PC-9 (cell line): ENCODE data around the gene SPAG7. TPM values are rescaled to one million over a fixed set of nuclear protein-coding genes. Genes with fewer than 3 reads are reported as not detected.

Experiments
- BruUV-seq: library from RNA; stranded (reverse); fragments of 400-500 nt; replicated peaks from 2 replicates; lab custom pipeline; 2021; lab: Mats Ljungman, UMichigan
- CTCF ChIA-PET: fragments of 300-600 bp; sonication (Branson Sonifier 250); formaldehyde crosslinking; loops from one replicate; lab custom pipeline; 2022; ENCODE audit warnings: antibody characterized with exemption; lab: Charles Lee
- POLR2A ChIA-PET: fragments of 300-600 bp; sonication (Branson Sonifier 250); formaldehyde crosslinking; loops from one replicate; lab custom pipeline; 2022; ENCODE audit warnings: antibody characterized with exemption; ENCODE audit not compliant: unreplicated experiment; lab: Charles Lee
- DNase-seq, 2 experiments: peaks; one replicate each; pipeline versions ENCODE4 v3.0.0 to v3.0.0-alpha.2; 2015 to 2022; ENCODE audit warnings: mixed read lengths in 1 of 2
- H2AFZ ChIP-seq: fragments of 200-600 bp; sonication (generic); 2 replicates; pipeline ENCODE4 v1.8.1; 2017; ENCODE audit warnings: antibody characterized with exemption
- H3F3A ChIP-seq: fragments of 200-600 bp; sonication (generic); 2 replicates; pipeline ENCODE4 v1.8.1; 2017; ENCODE audit warnings: antibody characterized with exemption, mild to moderate bottlenecking, low read depth; ENCODE audit not compliant: insufficient read depth
- H3K27ac ChIP-seq: fragments of 200-600 bp; sonication (generic); 2 replicates; pipeline ENCODE4 v1.6.1; 2016; ENCODE audit warnings: mixed run types
- H3K27me3 ChIP-seq: fragments of 200-600 bp; sonication (generic); 2 replicates; pipeline ENCODE4 v1.6.1; 2016; ENCODE audit warnings: low read depth, mixed run types; ENCODE audit not compliant: insufficient read depth
- H3K36me3 ChIP-seq: fragments of 200-600 bp; sonication (generic); 2 replicates; pipeline ENCODE4 v1.6.1; 2016; ENCODE audit warnings: low read depth, mixed run types
- H3K4me1 ChIP-seq: fragments of 200-600 bp; sonication (generic); replicated peaks from 2 replicates; pipeline ENCODE4 v1.6.1; 2016; ENCODE audit warnings: mixed run types; ENCODE audit not compliant: insufficient read depth
- H3K4me2 ChIP-seq: fragments of 200-600 bp; sonication (generic); 2 replicates; pipeline ENCODE4 v1.6.1; 2017; ENCODE audit warnings: mixed run types
- H3K4me3 ChIP-seq: fragments of 200-600 bp; sonication (generic); 2 replicates; pipeline ENCODE4 v1.6.1; 2016; ENCODE audit warnings: mixed run types
- H3K79me2 ChIP-seq: fragments of 200-600 bp; sonication (generic); 2 replicates; pipeline ENCODE4 v1.6.1; 2017; ENCODE audit warnings: low read depth, mixed run types
- H3K9me2 ChIP-seq: fragments of 200-600 bp; sonication (generic); 2 replicates; pipeline ENCODE4 v1.8.1; 2017; ENCODE audit warnings: mild to moderate bottlenecking; ENCODE audit not compliant: insufficient read depth
- H3K9me3 ChIP-seq: fragments of 200-600 bp; sonication (generic); 2 replicates; pipeline ENCODE4 v1.8.1; 2016; ENCODE audit warnings: low read depth; ENCODE audit not compliant: insufficient read depth
- H4K20me1 ChIP-seq: fragments of 200-600 bp; sonication (generic); 2 replicates; pipeline ENCODE4 v1.8.1; 2017; ENCODE audit not compliant: insufficient read depth
- CTCF ChIP-seq: fragments of 200-600 bp; sonication (generic); conservative IDR thresholded peaks from 2 replicates; pipeline ENCODE4 v1.6.1; 2017; ENCODE audit warnings: mixed run types, antibody characterized with exemption, mild to moderate bottlenecking, moderate library complexity
- EZH2 ChIP-seq: fragments of 200-600 bp; sonication (generic); IDR thresholded peaks from 2 replicates; pipeline ENCODE4 v1.8.0; 2017; ENCODE audit warnings: antibody characterized with exemption, low read depth
- intact Hi-C: fragments of 100-400 bp; cut with micrococcal nuclease; formaldehyde crosslinking; loops from one replicate; pipeline ENCODE4 v1.10.0; 2022; ENCODE audit not compliant: unreplicated experiment
- total RNA-seq: library from RNA; stranded (reverse); gene quantifications from 2 replicates; pipeline ENCODE4 v1.2.3, GENCODE V29; 2021

The SPAG7 gene
- total RNA-seq, 1 experiment from 2014 or later: 40.4 TPM

GRCh38 chr17:4980644-4981216, 13.1 kb upstream of the SPAG7 start:
- DNase-seq: no peak
- H3K9me2 ChIP-seq: no peaks in the 10 kb centered on the region
- CTCF ChIA-PET: no interaction called here
- H3K4me2 ChIP-seq: no peak overlapping the region
- POLR2A ChIA-PET: no interaction called here
- no peaks in the 10 kb centered on the region for H3K36me3 ChIP-seq
- H4K20me1 ChIP-seq: peaks cover 3% of the 10 kb centered on the region; the same call in 1 of the 2 replicates
- intact Hi-C loops: loop anchor here (1.0 kb wide), 1 partner anchor 82 kb away; no protein-coding TSS in a partner anchor
- no peaks in the 10 kb centered on the region for H3K27me3 ChIP-seq
- H3K79me2 ChIP-seq: no peaks in the 10 kb centered on the region
- H2AFZ ChIP-seq: no peak overlapping the region
- H3K27ac ChIP-seq: no peak overlapping the region
- no peak overlapping the region for H3K4me3 ChIP-seq
- TF ChIP-seq EZH2: no peak
- TF ChIP-seq CTCF: peak; percentile 98
- no TSS peak for BruUV-seq
- H3F3A ChIP-seq: peaks cover 11% of the 10 kb centered on the region; the same call in 1 of the 2 replicates
- H3K4me1 ChIP-seq: peaks cover 1% of the 10 kb centered on the region
- no peaks in the 10 kb centered on the region for H3K9me3 ChIP-seq

- BruUV-seq: no TSS peak
- ChIA-PET POLR2A (no interaction called here), CTCF (no interaction called here)
- Histone ChIP-seq H4K20me1 (peaks cover 3% of the 10 kb centered on the region; the same call in 1 of the 2 replicates), H3K4me2 (no peak overlapping the region), H2AFZ (no peak overlapping the region), H3F3A (no peaks in the 10 kb centered on the region; the same call in 1 of the 2 replicates), H3K27me3 (no peaks in the 10 kb centered on the region), H3K4me1 (no peaks in the 10 kb centered on the region), H3K36me3 (no peaks in the 10 kb centered on the region), H3K9me3 (no peaks in the 10 kb centered on the region), H3K27ac (no peak overlapping the region), H3K4me3 (no peak overlapping the region), H3K9me2 (no peaks in the 10 kb centered on the region), H3K79me2 (no peaks in the 10 kb centered on the region)
- DNase-seq: no peak
- TF ChIP-seq EZH2 (no peak), CTCF (no peak)
- intact Hi-C loops: no loop called here
Measured at GRCh38 chr17:4978726-4979125, 11.1 kb upstream of the SPAG7 start.

- BruUV-seq: no TSS peak
- TF ChIP-seq CTCF (no peak), EZH2 (no peak)
- peaks cover 21% of the 10 kb centered on the region for H3K79me2 ChIP-seq
- no peak overlapping the region for H3K4me2 ChIP-seq
- H3K4me3 ChIP-seq: no peak overlapping the region
- no peaks in the 10 kb centered on the region for H3K27me3 ChIP-seq
- intact Hi-C loops: no loop called here
- H3K36me3 ChIP-seq: no peaks in the 10 kb centered on the region; the same call in 1 of the 2 replicates
- H3F3A ChIP-seq: peaks cover 18% of the 10 kb centered on the region; the same call in 1 of the 2 replicates
- no peaks in the 10 kb centered on the region for H3K9me2 ChIP-seq
- peaks cover 11% of the 10 kb centered on the region for H3K4me1 ChIP-seq
- no peak for DNase-seq
- H3K27ac ChIP-seq: no peak overlapping the region
- ChIA-PET POLR2A (no interaction called here), CTCF (no interaction called here)
- H4K20me1 ChIP-seq: no peaks in the 10 kb centered on the region
- H2AFZ ChIP-seq: no peak overlapping the region
- H3K9me3 ChIP-seq: no peaks in the 10 kb centered on the region
Measured at GRCh38 chr17:4974115-4974670, 6.6 kb upstream of the SPAG7 start.
